ENCODE results near the gene SLC39A5. TPM values are rescaled to one million over a fixed set of nuclear protein-coding genes. Genes with fewer than 3 reads are reported as not detected.

SLC39A5 gene
- total and polyA plus RNA-seq, 4 donors: 125 to 195 (median 142) TPM

DNA sequence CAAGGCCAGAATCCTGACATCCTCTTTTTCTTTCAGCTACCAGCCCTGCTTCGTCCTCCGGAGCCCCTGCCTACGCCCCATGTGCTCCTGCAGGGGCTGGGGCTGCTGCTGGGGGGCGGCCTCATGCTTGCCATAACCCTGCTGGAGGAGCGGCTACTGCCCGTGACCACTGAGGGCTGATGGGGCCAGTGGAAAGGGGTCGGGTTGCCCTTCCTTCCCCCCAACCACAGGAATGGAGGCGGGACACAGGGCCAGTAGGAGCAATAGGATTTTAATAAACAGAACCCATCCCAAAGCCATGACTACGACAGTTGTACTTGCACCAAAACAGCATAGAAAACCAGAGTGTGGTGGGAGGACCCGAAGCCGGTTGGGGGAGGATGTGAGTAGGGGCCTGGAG is 7.7 kb downstream of the SLC39A5 start:
- peaks cover 0 to 12% (median 7%) of the 10 kb centered on the region in 4 donors for H3K4me1 ChIP-seq (ENCODE audit: control insufficient read depth in 4 of 4, insufficient read depth in 4 of 4, low read length in 3 of 4)
- no peak for DNase-seq (ENCODE audit: low spot score)
- 86% methylated on average over 11 of the region's 11 CpGs for WGBS
- TF ChIP-seq TAF1 (conservative IDR thresholded peaks at IDR 0.05) (no peak), RAD21 (IDR thresholded peaks at IDR 0.05) (no peak), RXRA (IDR thresholded peaks at IDR 0.05) (no peak), JUND (IDR thresholded peaks at IDR 0.05) (no peak)
- TF ChIP-seq, protein P1, sequence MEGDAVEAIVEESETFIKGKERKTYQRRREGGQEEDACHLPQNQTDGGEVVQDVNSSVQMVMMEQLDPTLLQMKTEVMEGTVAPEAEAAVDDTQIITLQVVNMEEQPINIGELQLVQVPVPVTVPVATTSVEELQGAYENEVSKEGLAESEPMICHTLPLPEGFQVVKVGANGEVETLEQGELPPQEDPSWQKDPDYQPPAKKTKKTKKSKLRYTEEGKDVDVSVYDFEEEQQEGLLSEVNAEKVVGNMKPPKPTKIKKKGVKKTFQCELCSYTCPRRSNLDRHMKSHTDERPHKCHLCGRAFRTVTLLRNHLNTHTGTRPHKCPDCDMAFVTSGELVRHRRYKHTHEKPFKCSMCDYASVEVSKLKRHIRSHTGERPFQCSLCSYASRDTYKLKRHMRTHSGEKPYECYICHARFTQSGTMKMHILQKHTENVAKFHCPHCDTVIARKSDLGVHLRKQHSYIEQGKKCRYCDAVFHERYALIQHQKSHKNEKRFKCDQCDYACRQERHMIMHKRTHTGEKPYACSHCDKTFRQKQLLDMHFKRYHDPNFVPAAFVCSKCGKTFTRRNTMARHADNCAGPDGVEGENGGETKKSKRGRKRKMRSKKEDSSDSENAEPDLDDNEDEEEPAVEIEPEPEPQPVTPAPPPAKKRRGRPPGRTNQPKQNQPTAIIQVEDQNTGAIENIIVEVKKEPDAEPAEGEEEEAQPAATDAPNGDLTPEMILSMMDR (IDR thresholded peaks at IDR 0.05; ENCODE audit: low read depth, low read length, missing input control): no peak
- TF ChIP-seq, protein P2, sequence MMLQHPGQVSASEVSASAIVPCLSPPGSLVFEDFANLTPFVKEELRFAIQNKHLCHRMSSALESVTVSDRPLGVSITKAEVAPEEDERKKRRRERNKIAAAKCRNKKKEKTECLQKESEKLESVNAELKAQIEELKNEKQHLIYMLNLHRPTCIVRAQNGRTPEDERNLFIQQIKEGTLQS (IDR thresholded peaks at IDR 0.05): no peak
- TF ChIP-seq, protein P3, sequence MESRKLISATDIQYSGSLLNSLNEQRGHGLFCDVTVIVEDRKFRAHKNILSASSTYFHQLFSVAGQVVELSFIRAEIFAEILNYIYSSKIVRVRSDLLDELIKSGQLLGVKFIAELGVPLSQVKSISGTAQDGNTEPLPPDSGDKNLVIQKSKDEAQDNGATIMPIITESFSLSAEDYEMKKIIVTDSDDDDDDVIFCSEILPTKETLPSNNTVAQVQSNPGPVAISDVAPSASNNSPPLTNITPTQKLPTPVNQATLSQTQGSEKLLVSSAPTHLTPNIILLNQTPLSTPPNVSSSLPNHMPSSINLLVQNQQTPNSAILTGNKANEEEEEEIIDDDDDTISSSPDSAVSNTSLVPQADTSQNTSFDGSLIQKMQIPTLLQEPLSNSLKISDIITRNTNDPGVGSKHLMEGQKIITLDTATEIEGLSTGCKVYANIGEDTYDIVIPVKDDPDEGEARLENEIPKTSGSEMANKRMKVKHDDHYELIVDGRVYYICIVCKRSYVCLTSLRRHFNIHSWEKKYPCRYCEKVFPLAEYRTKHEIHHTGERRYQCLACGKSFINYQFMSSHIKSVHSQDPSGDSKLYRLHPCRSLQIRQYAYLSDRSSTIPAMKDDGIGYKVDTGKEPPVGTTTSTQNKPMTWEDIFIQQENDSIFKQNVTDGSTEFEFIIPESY (IDR thresholded peaks at IDR 0.05): no peak
- no peaks in the 10 kb centered on the region for H3K9me3 ChIP-seq (ENCODE audit: control insufficient read depth in 4 of 4, low read length in 3 of 4)
- H3K27me3 ChIP-seq (ENCODE audit: control insufficient read depth in 4 of 4, insufficient read depth in 4 of 4, low read length in 3 of 4): no peaks in the 10 kb centered on the region
- peaks cover 0 to 41% (median 12%) of the 10 kb centered on the region in 4 donors for H3K36me3 ChIP-seq (ENCODE audit: control insufficient read depth in 4 of 4, insufficient read depth in 3 of 4, low read depth in 1 of 4, low read length in 3 of 4)
- H3K4me3 ChIP-seq (ENCODE audit: low read depth in 1 of 3, low read length in 3 of 3): no peak overlapping the region
- no peak overlapping the region for H3K9ac ChIP-seq (ENCODE audit: low read depth in 1 of 2, low read length in 2 of 2)
- H3K27ac ChIP-seq (ENCODE audit: low read depth in 1 of 2, low read length in 2 of 2): no peak overlapping the region

DNA sequence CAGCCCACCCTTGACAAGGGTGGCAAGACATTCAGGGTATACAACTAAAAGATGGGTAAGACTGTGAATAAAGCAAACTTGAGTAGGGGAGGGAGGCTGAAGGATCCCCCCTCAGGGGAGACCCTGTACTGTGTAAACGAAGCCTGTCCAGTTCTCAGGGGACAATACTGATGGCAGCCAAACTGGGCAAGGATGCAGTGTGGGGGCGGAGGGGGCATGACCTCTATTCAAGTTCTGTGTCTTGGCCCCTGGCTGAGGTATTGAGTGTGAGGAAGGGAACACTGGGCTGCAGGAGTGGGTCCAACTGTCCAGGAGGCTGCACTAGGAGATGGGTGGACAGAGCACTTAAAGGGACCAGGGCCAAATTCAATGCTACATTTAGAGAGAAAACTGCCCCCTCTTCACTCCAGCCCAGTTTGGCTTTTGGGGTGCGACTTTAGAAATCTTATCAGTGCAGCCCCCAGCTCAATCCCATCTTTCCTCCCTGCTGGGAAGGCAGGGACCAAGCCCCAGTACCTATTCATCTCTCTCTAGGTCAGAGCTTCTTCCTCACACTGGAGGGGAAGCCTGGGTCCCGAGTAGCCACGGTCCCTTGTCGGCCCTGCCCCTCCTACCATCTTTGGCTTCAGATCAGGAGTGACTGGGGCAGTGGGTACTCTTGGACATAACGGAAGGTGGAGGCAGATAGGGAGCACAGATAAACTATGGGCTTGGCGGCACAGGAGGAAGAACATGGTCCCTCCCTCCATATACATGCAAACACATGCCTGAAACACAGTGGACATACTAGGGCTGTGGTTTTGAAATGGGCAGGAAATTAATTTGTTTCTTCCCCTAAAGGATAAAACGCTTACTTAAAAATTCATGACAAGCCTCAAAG is 11.8 kb downstream of the SLC39A5 start:
- Histone ChIP-seq H3K9me3 (ENCODE audit: control insufficient read depth in 4 of 4, low read length in 3 of 4) (no peaks in the 10 kb centered on the region), H3K27me3 (ENCODE audit: control insufficient read depth in 4 of 4, insufficient read depth in 4 of 4, low read length in 3 of 4) (no peaks in the 10 kb centered on the region), H3K27ac (ENCODE audit: low read depth in 1 of 2, low read length in 2 of 2) (no peak overlapping the region), H3K4me3 (ENCODE audit: low read depth in 1 of 3, low read length in 3 of 3) (no peak overlapping the region), H3K36me3 (ENCODE audit: control insufficient read depth in 4 of 4, insufficient read depth in 3 of 4, low read depth in 1 of 4, low read length in 3 of 4) (peaks cover 19 to 67% (median 33%) of the 10 kb centered on the region in 4 donors), H3K9ac (ENCODE audit: low read depth in 1 of 2, low read length in 2 of 2) (no peak overlapping the region), H3K4me1 (ENCODE audit: control insufficient read depth in 4 of 4, insufficient read depth in 4 of 4, low read length in 3 of 4) (peaks cover 0 to 3% (median 0%) of the 10 kb centered on the region in 4 donors)
- WGBS: 93% methylated on average over 9 of the region's 9 CpGs
- no peak for DNase-seq (ENCODE audit: low spot score)
- TF ChIP-seq, protein P4, sequence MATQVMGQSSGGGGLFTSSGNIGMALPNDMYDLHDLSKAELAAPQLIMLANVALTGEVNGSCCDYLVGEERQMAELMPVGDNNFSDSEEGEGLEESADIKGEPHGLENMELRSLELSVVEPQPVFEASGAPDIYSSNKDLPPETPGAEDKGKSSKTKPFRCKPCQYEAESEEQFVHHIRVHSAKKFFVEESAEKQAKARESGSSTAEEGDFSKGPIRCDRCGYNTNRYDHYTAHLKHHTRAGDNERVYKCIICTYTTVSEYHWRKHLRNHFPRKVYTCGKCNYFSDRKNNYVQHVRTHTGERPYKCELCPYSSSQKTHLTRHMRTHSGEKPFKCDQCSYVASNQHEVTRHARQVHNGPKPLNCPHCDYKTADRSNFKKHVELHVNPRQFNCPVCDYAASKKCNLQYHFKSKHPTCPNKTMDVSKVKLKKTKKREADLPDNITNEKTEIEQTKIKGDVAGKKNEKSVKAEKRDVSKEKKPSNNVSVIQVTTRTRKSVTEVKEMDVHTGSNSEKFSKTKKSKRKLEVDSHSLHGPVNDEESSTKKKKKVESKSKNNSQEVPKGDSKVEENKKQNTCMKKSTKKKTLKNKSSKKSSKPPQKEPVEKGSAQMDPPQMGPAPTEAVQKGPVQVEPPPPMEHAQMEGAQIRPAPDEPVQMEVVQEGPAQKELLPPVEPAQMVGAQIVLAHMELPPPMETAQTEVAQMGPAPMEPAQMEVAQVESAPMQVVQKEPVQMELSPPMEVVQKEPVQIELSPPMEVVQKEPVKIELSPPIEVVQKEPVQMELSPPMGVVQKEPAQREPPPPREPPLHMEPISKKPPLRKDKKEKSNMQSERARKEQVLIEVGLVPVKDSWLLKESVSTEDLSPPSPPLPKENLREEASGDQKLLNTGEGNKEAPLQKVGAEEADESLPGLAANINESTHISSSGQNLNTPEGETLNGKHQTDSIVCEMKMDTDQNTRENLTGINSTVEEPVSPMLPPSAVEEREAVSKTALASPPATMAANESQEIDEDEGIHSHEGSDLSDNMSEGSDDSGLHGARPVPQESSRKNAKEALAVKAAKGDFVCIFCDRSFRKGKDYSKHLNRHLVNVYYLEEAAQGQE (IDR thresholded peaks at IDR 0.05): no peak
- TF ChIP-seq GABPA (IDR thresholded peaks at IDR 0.05 in 1 of 2, conservative IDR thresholded peaks at IDR 0.05 in 1 of 2) (no peak), NR2F2 (IDR thresholded peaks at IDR 0.05) (no peak), EGR1 (IDR thresholded peaks at IDR 0.05; ENCODE audit: low read depth in 2 of 2) (no peak), HNF4A (conservative IDR thresholded peaks at IDR 0.05) (no peak), HNF4G (IDR thresholded peaks at IDR 0.05) (no peak)
- TF ChIP-seq, protein P5, sequence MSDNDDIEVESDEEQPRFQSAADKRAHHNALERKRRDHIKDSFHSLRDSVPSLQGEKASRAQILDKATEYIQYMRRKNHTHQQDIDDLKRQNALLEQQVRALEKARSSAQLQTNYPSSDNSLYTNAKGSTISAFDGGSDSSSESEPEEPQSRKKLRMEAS (IDR thresholded peaks at IDR 0.05): no peak

Measured in liver (tissue), 9 donors.